OCI-LY3 (cell line): Measurements from ENCODE around the gene GRIK5.
"Not testable (repeated sequence)": the region's sequence is repeated elsewhere in the genome, so short reads cannot be mapped to it uniquely, and the experiment has no call there.

Experiments
- H2AFZ ChIP-seq: fragments of 200-600, 300-600 bp; shearing (Covaris generic); 2 replicates; pipeline ENCODE4 v1.6.0; 2014; ENCODE audit warnings: antibody characterized with exemption, low read depth, low read length
- H3K27ac ChIP-seq: fragments of 200-600, 300-600 bp; sonication (generic); 2 replicates; pipeline ENCODE4 v1.5.1; 2014; ENCODE audit warnings: mild to moderate bottlenecking, low read length, moderate library complexity, mixed read lengths
- H3K27me3 ChIP-seq: fragments of 200-600, 300-600 bp; sonication (generic); 2 replicates; pipeline ENCODE4 v1.6.1; 2014; ENCODE audit warnings: low read depth, low read length, mixed read lengths
- H3K36me3 ChIP-seq: fragments of 200-600, 300-600 bp; sonication (generic); replicated peaks from 2 replicates; pipeline ENCODE3; 2014; ENCODE audit warnings: low read depth, low read length, mixed read lengths
- H3K4me1 ChIP-seq: fragments of 300-600, 200-600 bp; sonication (generic); 2 replicates; pipeline ENCODE4 v1.6.1; 2014; ENCODE audit warnings: low read length, mixed read lengths
- H3K4me2 ChIP-seq: fragments of 200-600, 300-600 bp; sonication (generic); 2 replicates; pipeline ENCODE4 v1.6.1; 2014; ENCODE audit warnings: low read length, mixed read lengths
- H3K4me3 ChIP-seq: fragments of 300-600, 200-600 bp; sonication (generic); 2 replicates; pipeline ENCODE4 v1.5.1; 2014; ENCODE audit warnings: antibody characterized with exemption, mild to moderate bottlenecking, low read length, moderate library complexity
- H3K79me2 ChIP-seq: fragments of 300-600, 200-600 bp; shearing (Covaris generic); 2 replicates; pipeline ENCODE4 v1.6.1; 2014; ENCODE audit warnings: mild to moderate bottlenecking, low read length, mixed read lengths
- H3K9ac ChIP-seq: fragments of 300-600, 200-600 bp; shearing (Covaris generic); 2 replicates; pipeline ENCODE4 v1.6.0; 2014; ENCODE audit warnings: mild to moderate bottlenecking, low read length, moderate library complexity
- H3K9me3 ChIP-seq: fragments of 200-600, 300-600 bp; shearing (Covaris generic); 2 replicates; pipeline ENCODE4 v1.6.1; 2014; ENCODE audit warnings: low read length, mixed read lengths; ENCODE audit not compliant: insufficient read depth
- H4K20me1 ChIP-seq: fragments of 200-600, 300-600 bp; sonication (generic); 2 replicates; pipeline ENCODE4 v1.6.1; 2016; ENCODE audit warnings: low read length, mixed read lengths; ENCODE audit not compliant: insufficient read depth
- EZH2phosphoT487 ChIP-seq: fragments of 200-600 bp; shearing (Covaris generic); IDR thresholded peaks from 2 replicates; pipeline ENCODE4 v1.6.1; 2018; ENCODE audit warnings: antibody characterized with exemption, mixed run types, low read depth
- TF ChIP-seq, protein P1 (sequence below): fragments of 200-600, 300-600 bp; sonication (generic); IDR thresholded peaks from 2 replicates; pipeline ENCODE4 v1.5.1; 2014; ENCODE audit warnings: antibody characterized with exemption, low read length, low read depth

The GRIK5 gene

DNA sequence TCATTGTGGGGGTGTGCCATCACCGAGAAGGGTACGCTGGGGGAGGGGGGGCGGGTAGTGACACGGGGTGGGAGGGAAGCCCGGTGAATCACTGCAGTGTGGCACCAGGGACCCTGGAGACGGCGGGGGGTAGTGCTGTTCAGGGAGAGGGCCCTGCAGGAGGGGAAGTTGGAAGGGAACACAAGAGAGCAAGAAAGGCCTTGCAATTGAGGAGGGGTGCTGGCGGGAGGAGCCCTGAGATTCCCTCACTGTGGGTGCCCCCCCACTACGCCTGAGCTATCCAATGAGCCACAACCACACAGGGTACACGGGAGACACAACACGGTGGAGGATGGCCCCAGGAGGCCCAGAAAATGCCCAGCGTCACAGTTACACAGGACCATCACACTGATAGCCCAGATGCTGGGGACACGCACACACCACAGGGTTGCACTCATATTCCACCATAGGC is 75.5 kb downstream of the GRIK5 start:
- Histone ChIP-seq H3K9me3 (no peaks in the 10 kb centered on the region), H2AFZ (peak overlapping the region; percentile 68; the same call in 1 of the 2 replicates), H3K4me1 (peaks cover 13% of the 10 kb centered on the region; the same call in 1 of the 2 replicates), H3K27me3 (peaks cover 1% of the 10 kb centered on the region; the same call in 1 of the 2 replicates), H3K4me2 (peak overlapping the region; percentile 97), H3K79me2 (no peaks in the 10 kb centered on the region), H4K20me1 (peaks cover 3% of the 10 kb centered on the region; the same call in 1 of the 2 replicates), H3K36me3 (no peaks in the 10 kb centered on the region), H3K27ac (no peak overlapping the region), H3K4me3 (peak overlapping the region; percentile 93), H3K9ac (peak overlapping the region; percentile 15; the same call in 1 of the 2 replicates)
- TF ChIP-seq EZH2phosphoT487 = no peak

DNA sequence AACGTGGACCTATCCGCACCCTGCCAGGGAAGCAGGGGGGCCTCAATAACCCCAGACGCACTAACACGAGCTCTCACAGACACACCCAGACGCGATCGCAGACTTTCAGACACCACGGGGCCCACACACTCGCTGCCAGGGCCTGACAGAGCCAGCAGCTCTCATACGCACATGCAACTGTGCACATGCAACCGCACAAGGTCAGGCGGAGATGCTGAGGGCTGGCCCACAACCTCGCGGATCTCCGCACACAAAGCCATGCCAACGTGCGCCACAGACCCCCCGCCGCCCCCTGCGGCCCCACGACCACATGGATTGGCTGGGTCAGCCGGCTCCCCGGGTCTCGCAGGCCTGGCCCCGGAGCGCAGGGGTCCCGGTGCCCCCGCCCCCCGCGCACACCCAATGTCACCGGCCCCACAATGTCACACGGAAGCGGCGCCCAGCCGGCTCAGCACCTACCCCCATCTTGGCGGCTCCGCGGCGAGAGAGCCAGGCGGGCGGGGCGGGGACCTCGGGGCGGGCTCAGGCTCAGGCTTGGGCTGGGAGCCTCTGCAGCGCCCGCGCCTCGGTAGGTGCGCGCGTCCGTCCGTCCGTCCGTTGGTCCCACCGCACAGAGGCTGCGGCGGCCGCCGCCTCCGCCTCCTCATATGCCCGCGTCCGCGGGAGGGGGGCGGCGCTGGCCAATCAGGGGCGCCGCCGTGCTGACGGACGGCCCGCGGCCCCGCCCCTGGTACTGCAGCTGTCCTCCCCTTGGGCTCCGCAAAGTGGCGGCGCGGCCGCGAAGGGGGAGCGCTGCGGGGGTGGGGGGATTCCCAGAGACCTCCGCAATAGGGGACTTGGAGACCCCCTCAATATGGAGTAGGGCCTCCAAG is 76.2 kb downstream of the GRIK5 start, which contains the start of gene ATP1A3:
Gene ATP1A3 (minus strand): TSS at position 619 of the 872 bp plus-strand sequence. CDS start 154 bp downstream, at position 465.
- H3K9ac ChIP-seq = peak within 1 kb of the TSS; percentile 71
- H3K4me2 ChIP-seq = peak within 1 kb of the TSS; percentile 97

DNA sequence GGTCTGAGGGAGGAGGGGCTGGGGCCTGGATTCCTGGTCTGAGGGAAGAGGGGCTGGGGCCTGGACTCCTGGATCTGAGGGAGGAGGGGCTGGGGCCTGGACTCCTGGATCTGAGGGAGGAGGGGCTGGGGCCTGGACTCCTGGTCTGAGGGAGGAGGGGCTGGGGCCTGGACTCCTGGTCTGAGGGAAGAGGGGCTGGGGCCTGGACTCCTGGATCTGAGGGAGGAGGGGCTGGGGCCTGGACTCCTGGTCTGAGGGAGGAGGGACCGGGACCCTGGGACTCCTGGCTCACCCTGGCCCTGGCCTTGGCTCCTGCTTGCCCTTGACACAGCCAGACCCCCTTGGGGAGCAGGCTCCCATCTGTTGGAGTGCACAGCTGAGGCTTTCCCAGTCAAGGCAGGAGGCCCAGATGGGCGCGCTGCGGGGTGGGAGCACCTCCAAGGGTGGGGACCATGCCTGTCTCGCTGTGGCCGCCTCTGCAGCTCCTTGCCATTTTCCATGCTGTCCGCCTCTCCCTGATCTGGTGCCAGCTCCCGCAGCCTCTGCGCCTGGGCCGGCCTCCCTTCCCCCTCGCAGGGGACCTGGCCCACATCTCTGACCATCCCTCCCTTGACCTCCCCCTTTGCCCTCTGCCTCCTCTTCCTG is 78.0 kb downstream of the GRIK5 start:
- H3K4me3 ChIP-seq, H3K4me2 ChIP-seq, H3K9ac ChIP-seq: not testable (repeated sequence)

More for the DNA sequence above, 76.2 kb downstream of the GRIK5 start, which contains the start of gene ATP1A3:
- TF ChIP-seq EZH2phosphoT487 = no peak
- TF ChIP-seq, protein P1, sequence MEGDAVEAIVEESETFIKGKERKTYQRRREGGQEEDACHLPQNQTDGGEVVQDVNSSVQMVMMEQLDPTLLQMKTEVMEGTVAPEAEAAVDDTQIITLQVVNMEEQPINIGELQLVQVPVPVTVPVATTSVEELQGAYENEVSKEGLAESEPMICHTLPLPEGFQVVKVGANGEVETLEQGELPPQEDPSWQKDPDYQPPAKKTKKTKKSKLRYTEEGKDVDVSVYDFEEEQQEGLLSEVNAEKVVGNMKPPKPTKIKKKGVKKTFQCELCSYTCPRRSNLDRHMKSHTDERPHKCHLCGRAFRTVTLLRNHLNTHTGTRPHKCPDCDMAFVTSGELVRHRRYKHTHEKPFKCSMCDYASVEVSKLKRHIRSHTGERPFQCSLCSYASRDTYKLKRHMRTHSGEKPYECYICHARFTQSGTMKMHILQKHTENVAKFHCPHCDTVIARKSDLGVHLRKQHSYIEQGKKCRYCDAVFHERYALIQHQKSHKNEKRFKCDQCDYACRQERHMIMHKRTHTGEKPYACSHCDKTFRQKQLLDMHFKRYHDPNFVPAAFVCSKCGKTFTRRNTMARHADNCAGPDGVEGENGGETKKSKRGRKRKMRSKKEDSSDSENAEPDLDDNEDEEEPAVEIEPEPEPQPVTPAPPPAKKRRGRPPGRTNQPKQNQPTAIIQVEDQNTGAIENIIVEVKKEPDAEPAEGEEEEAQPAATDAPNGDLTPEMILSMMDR = no peak
- Histone ChIP-seq H3K27ac (no peak within 1 kb of the TSS), H2AFZ (peak within 1 kb of the TSS; percentile 68), H3K9me3 (no peaks in the 10 kb centered on the region), H3K4me1 (peaks cover 13% of the 10 kb centered on the region; the same call in 1 of the 2 replicates), H4K20me1 (peaks cover 3% of the 10 kb centered on the region; the same call in 1 of the 2 replicates), H3K27me3 (no peaks in the 10 kb centered on the region), H3K4me3 (peak within 1 kb of the TSS; percentile 93), H3K79me2 (no peaks in the 10 kb centered on the region), H3K36me3 (no peaks in the 10 kb centered on the region)

DNA sequence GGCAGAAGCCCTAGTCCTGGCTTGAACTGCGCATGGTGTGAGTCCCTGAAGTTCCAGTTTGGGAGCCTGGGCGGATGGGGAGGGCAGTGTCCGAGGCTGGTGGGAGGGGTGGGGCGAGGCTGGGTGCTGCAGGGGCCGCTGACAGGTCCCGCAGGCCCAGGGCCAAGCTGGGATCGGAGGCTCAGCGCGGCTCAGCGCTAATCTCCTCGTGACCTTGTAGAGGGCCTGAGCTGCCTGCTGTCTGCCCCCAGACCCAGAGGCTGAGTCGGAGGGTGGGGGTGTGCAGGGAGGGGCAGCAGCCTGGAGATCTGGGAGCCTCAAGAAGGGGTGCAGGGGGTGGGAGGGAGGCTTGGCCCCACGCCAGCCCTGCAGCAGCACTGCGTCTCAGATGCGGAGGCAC is 79.0 kb downstream of the GRIK5 start:
- TF ChIP-seq, protein P1 = no peak
- TF ChIP-seq EZH2phosphoT487 = no peak
- Histone ChIP-seq H4K20me1 (peaks cover 3% of the 10 kb centered on the region; the same call in 1 of the 2 replicates), H3K4me1 (peaks cover 9% of the 10 kb centered on the region; the same call in 1 of the 2 replicates), H3K4me3 (no peak overlapping the region), H3K4me2 (no peak overlapping the region), H3K36me3 (no peaks in the 10 kb centered on the region), H3K27me3 (no peaks in the 10 kb centered on the region), H3K9me3 (no peaks in the 10 kb centered on the region), H3K27ac (no peak overlapping the region), H3K79me2 (no peaks in the 10 kb centered on the region), H3K9ac (no peak overlapping the region), H2AFZ (no peak overlapping the region)

More for the DNA sequence above, 78.0 kb downstream of the GRIK5 start:
- H3K36me3 ChIP-seq, H3K9me3 ChIP-seq, H3K27ac ChIP-seq, H3K79me2 ChIP-seq, H3K27me3 ChIP-seq, H3K4me1 ChIP-seq, H4K20me1 ChIP-seq, H2AFZ ChIP-seq: not testable (repeated sequence)
